H1 (cell line): ENCODE data around the gene FAM8A1. TPM values are rescaled to one million over a fixed set of nuclear protein-coding genes. Genes with fewer than 3 reads are reported as not detected.

Experiments
- CTCF ChIA-PET: fragments of 300-600 bp; sonication (Branson Sonifier 250); formaldehyde crosslinking; loops from one replicate; lab custom pipeline; 2021; ENCODE audit not compliant: partially characterized antibody; lab: Charles Lee
- POLR2A ChIA-PET: fragments of 300-600 bp; sonication (Branson Sonifier 250); formaldehyde crosslinking; loops from one replicate; lab custom pipeline; 2021; ENCODE audit warnings: inconsistent platforms; ENCODE audit not compliant: partially characterized antibody; lab: Charles Lee
- DNase-seq, 2 experiments: peaks; one replicate each; pipeline versions ENCODE4 v3.0.0 to v3.0.0-alpha.2; 2010 to 2022; ENCODE audit warnings: low spot score in 2 of 2, low read depth in 1 of 2, mixed read lengths in 1 of 2
- FAIRE-seq: peaks from 2 replicates; lab custom pipeline; 2011; peaks lifted over from hg19 to GRCh38; lab: Jason Lieb, UNC
- H2AFZ ChIP-seq: 2 replicates; pipeline ENCODE4 v1.8.1; 2012; ENCODE audit warnings: low read length, inconsistent platforms
- H2AK5ac ChIP-seq: 2 replicates; pipeline ENCODE4 v1.6.1; 2013; ENCODE audit warnings: low read depth, low read length
- H2BK120ac ChIP-seq: replicated peaks from 2 replicates; pipeline ENCODE3; 2013; ENCODE audit warnings: low read depth, low read length, inconsistent platforms
- H2BK12ac ChIP-seq: 2 replicates; pipeline ENCODE4 v1.6.1; 2013; ENCODE audit warnings: low read depth, low read length
- H2BK15ac ChIP-seq: 2 replicates; pipeline ENCODE4 v1.6.1; 2013; ENCODE audit warnings: low read length
- H2BK20ac ChIP-seq: 2 replicates; pipeline ENCODE4 v1.6.1; 2013; ENCODE audit warnings: low read length
- H2BK5ac ChIP-seq: 2 replicates; pipeline ENCODE4 v1.6.1; 2013; ENCODE audit warnings: low read depth, low read length
- H3K14ac ChIP-seq: 2 replicates; pipeline ENCODE4 v1.6.1; 2013; ENCODE audit warnings: inconsistent platforms; ENCODE audit not compliant: insufficient read length
- H3K18ac ChIP-seq: 2 replicates; pipeline ENCODE4 v1.6.1; 2013; ENCODE audit warnings: low read length; ENCODE audit errors: extremely low read depth
- H3K23ac ChIP-seq: 2 replicates; pipeline ENCODE4 v1.6.1; 2013; ENCODE audit warnings: inconsistent platforms; ENCODE audit not compliant: insufficient read length
- H3K23me2 ChIP-seq: 2 replicates; pipeline ENCODE4 v1.6.1; 2013; ENCODE audit warnings: low read depth, low read length
- H3K27ac ChIP-seq: 2 replicates; pipeline ENCODE4 v1.6.1; 2011; ENCODE audit warnings: low read depth, low read length, inconsistent platforms
- H3K27me3 ChIP-seq, 4 experiments: replicated peaks in 1 of 4; 1 replicate in 1 of 4; 2 replicates in 3 of 4; pipeline versions ENCODE4 v1.6.1 to v1.8.1; 2011 to 2013; ENCODE audit warnings: low read length in 3 of 4, mild to moderate bottlenecking in 3 of 4, inconsistent platforms in 2 of 4, mixed read lengths in 2 of 4, moderate library complexity in 1 of 4; ENCODE audit not compliant: control insufficient read depth in 3 of 4, insufficient read depth in 3 of 4; ENCODE audit errors: extremely low read depth in 1 of 4
- H3K36me3 ChIP-seq, 4 experiments: 2 replicates each; pipeline versions ENCODE4 v1.6.1 to v1.8.1; 2011 to 2013; ENCODE audit warnings: mild to moderate bottlenecking in 4 of 4, low read length in 3 of 4, moderate library complexity in 2 of 4, control low read depth in 1 of 4, inconsistent platforms in 1 of 4; ENCODE audit not compliant: insufficient read depth in 4 of 4, control insufficient read depth in 2 of 4
- H3K4ac ChIP-seq: replicated peaks from 2 replicates; pipeline ENCODE3; 2013; ENCODE audit warnings: low read length, low read depth, mixed read lengths, inconsistent platforms; ENCODE audit not compliant: insufficient read length
- H3K4me1 ChIP-seq, 4 experiments: replicated peaks in 1 of 4; 1 replicate in 1 of 4; 2 replicates in 3 of 4; pipeline versions ENCODE4 v1.6.1 to v1.8.1; 2011 to 2013; ENCODE audit warnings: low read length in 3 of 4, inconsistent platforms in 2 of 4, mixed read lengths in 1 of 4; ENCODE audit not compliant: insufficient read depth in 4 of 4, control insufficient read depth in 3 of 4
- H3K4me2 ChIP-seq, 2 experiments: 2 replicates each; pipeline versions ENCODE4 v1.6.1 to v1.8.1; 2011 to 2013; ENCODE audit warnings: low read depth in 2 of 2, low read length in 2 of 2, control low read depth in 1 of 2, inconsistent platforms in 1 of 2, mild to moderate bottlenecking in 1 of 2; ENCODE audit not compliant: insufficient read depth in 1 of 2
- H3K4me3 ChIP-seq, 4 experiments: fragments of 200-600, 300-600 bp in 1 of 4; sonication (generic), shearing (Covaris generic), sonication (Bioruptor Twin) in 1 of 4; 2 replicates each; pipeline versions ENCODE4 v1.5.1 to v1.8.1; 2011 to 2016; ENCODE audit warnings: low read length in 4 of 4, low read depth in 3 of 4, control low read depth in 2 of 4, inconsistent platforms in 2 of 4, mild to moderate bottlenecking in 2 of 4, mixed read lengths in 1 of 4, moderate library complexity in 1 of 4; ENCODE audit not compliant: insufficient read depth in 2 of 4; ENCODE audit errors: extremely low read depth in 1 of 4
- H3K56ac ChIP-seq: replicated peaks from 2 replicates; pipeline ENCODE3; 2013; ENCODE audit warnings: low read depth, mild to moderate bottlenecking, mixed read lengths, low read length, inconsistent platforms; ENCODE audit not compliant: insufficient read length
- H3K79me1 ChIP-seq: 2 replicates; pipeline ENCODE4 v1.6.1; 2013; ENCODE audit warnings: low read depth, low read length, control low read depth
- H3K79me2 ChIP-seq, 2 experiments: 2 replicates each; pipeline versions ENCODE4 v1.6.1 to v1.8.1; 2012 to 2013; ENCODE audit warnings: low read length in 2 of 2, mild to moderate bottlenecking in 2 of 2, inconsistent platforms in 1 of 2; ENCODE audit not compliant: insufficient read depth in 2 of 2, control insufficient read depth in 1 of 2
- H3K9ac ChIP-seq, 4 experiments: replicated peaks in 1 of 4; 1 replicate in 1 of 4; 2 replicates in 3 of 4; pipeline versions ENCODE4 v1.6.1 to v1.8.1; 2011 to 2013; ENCODE audit warnings: low read depth in 3 of 4, low read length in 3 of 4, control low read depth in 2 of 4, mild to moderate bottlenecking in 2 of 4, moderate library complexity in 2 of 4, inconsistent platforms in 1 of 4; ENCODE audit errors: extremely low read depth in 1 of 4
- H3K9me3 ChIP-seq, 2 experiments: 2 replicates each; pipeline versions ENCODE4 v1.6.1 to v1.8.1; 2012 to 2013; ENCODE audit warnings: mild to moderate bottlenecking in 2 of 2, moderate library complexity in 2 of 2, control low read depth in 1 of 2, inconsistent platforms in 1 of 2, low read depth in 1 of 2, low read length in 1 of 2, mixed read lengths in 1 of 2; ENCODE audit not compliant: insufficient read depth in 2 of 2
- H4K20me1 ChIP-seq, 2 experiments: replicated peaks in 1 of 2; 2 replicates each; pipeline versions ENCODE3 to v1.8.1; 2011 to 2013; ENCODE audit warnings: inconsistent platforms in 2 of 2, low read length in 2 of 2, mild to moderate bottlenecking in 1 of 2; ENCODE audit not compliant: insufficient read depth in 2 of 2, control insufficient read depth in 1 of 2
- H4K5ac ChIP-seq: 2 replicates; pipeline ENCODE4 v1.6.1; 2013; ENCODE audit warnings: low read length, low read depth, mixed read lengths, inconsistent platforms; ENCODE audit not compliant: insufficient read length
- H4K8ac ChIP-seq: 2 replicates; pipeline ENCODE4 v1.8.0; 2013; ENCODE audit warnings: mild to moderate bottlenecking, moderate library complexity, low read length, inconsistent platforms; ENCODE audit not compliant: insufficient read depth; ENCODE audit errors: extremely low read depth
- H4K91ac ChIP-seq: replicated peaks from 2 replicates; pipeline ENCODE3; 2013; ENCODE audit warnings: low read length, mixed read lengths, inconsistent platforms; ENCODE audit not compliant: insufficient read length
- FOSL1 ChIP-seq: IDR thresholded peaks from 2 replicates; pipeline ENCODE4 v1.6.1; 2011; ENCODE audit warnings: mild to moderate bottlenecking, low read depth, low read length, moderate library complexity; ENCODE audit not compliant: insufficient read depth
- JUND ChIP-seq: IDR thresholded peaks from 2 replicates; pipeline ENCODE4 v1.6.1; 2011; ENCODE audit warnings: mild to moderate bottlenecking, improper control_type of control experiment, low read length
- POLR2AphosphoS5 ChIP-seq: IDR thresholded peaks from 2 replicates; pipeline ENCODE4 v1.6.1; 2011; ENCODE audit warnings: low read depth, low read length
- RNF2 ChIP-seq: fragments of 200-900, 300-1000 bp; sonication (generic); IDR thresholded peaks from 2 replicates; pipeline ENCODE4 v1.7.1; 2016; ENCODE audit warnings: borderline replicate concordance, low read depth, mild to moderate bottlenecking, antibody characterized with exemption, low read length; ENCODE audit not compliant: poor library complexity, severe bottlenecking; ENCODE audit errors: missing control alignments
- SIRT6 ChIP-seq: IDR thresholded peaks from one replicate; pipeline ENCODE4 v1.7.1; 2012; ENCODE audit warnings: low read length, inconsistent platforms
- SIX5 ChIP-seq: IDR thresholded peaks from 2 replicates; pipeline ENCODE4 v1.6.1; 2011; ENCODE audit warnings: mild to moderate bottlenecking, low read depth, low read length
- SP2 ChIP-seq: IDR thresholded peaks from 2 replicates; pipeline ENCODE4 v1.6.1; 2012; ENCODE audit warnings: mild to moderate bottlenecking, low read length, inconsistent platforms
- YY1 ChIP-seq: IDR thresholded peaks from 2 replicates; pipeline ENCODE4 v1.6.1; 2011; ENCODE audit warnings: low read depth, mild to moderate bottlenecking, low read length
- ZNF274 ChIP-seq: IDR thresholded peaks from 2 replicates; pipeline ENCODE4 v1.7.0; 2012; ENCODE audit warnings: low read length, borderline replicate concordance; ENCODE audit errors: extremely low read depth
- WGBS, 2 experiments: shearing (Covaris generic) in 1 of 2; methylation state at CpG; one replicate each; pipeline versions ENCODE4 v1.1.6 to v1.1.7; 2013 to 2015; ENCODE audit warnings: low lambda C conversion rate in 2 of 2, mixed read lengths in 2 of 2, inconsistent platforms in 1 of 2, low coverage in 1 of 2, missing lambda C conversion rate in 1 of 2; ENCODE audit not compliant: insufficient replicate concordance in 2 of 2, insufficient coverage in 1 of 2, insufficient read length in 1 of 2; ENCODE audit errors: extremely low coverage in 1 of 2, missing lambda C conversion rate in 1 of 2; 5-methylcytosine and 5-hydroxymethylcytosine counted together
- polyA plus RNA-seq, 7 experiments: library from polyadenylated mRNA; depleted of rRNA in 3 of 7; stranded (reverse) in 5 of 7; unstranded in 2 of 7; fragments of >200 nt in 5 of 7; fragments of 200-250 nt in 2 of 7; gene quantifications; 1 replicate in 5 of 7; 2 replicates in 1 of 7; 4 replicates in 1 of 7; pipeline versions ENCODE4 v1.2.1 to v1.2.3, GENCODE V29; 2011 to 2013; ENCODE audit warnings: missing spikeins in 2 of 7, mixed read lengths in 2 of 7
- total RNA-seq: library from RNA; stranded (reverse); fragmentation: NEBNext Ultra II Directional; extraction: Animal tissue kit (Norgen Biotek cat#: 25700); gene quantifications from 2 replicates; pipeline ENCODE4 v1.2.1, GENCODE V29; 2021

FAM8A1 gene
- total and polyA plus RNA-seq, 2 of the 8 experiments (the other 6 are each of a cell fraction or from before 2014, with no cell fraction given): 3.4 to 9.2 TPM

GRCh38 chr6:17606606-17607005 lies 6.5 kb downstream of the FAM8A1 start:
- H3K23me2 ChIP-seq: no peaks in the 10 kb centered on the region
- H3K18ac ChIP-seq: no peak overlapping the region
- H3K23ac ChIP-seq: no peak overlapping the region
- 0 out of 7 replicates have a peak, but pooled peaks cover 0 to 4% (median under 1%) of the 10 kb centered on the region in 4 experiments for H3K4me1 ChIP-seq
- H3K4me3 ChIP-seq: no peak overlapping the region
- no peak overlapping the region for H3K27ac ChIP-seq
- 95% methylated on average over 4 of the region's 4 CpGs; no CpG with 5 or more reads in 1 of the 2 experiments for WGBS, 2 experiments
- H4K8ac ChIP-seq: no peak overlapping the region
- no peak overlapping the region for H4K91ac ChIP-seq
- POLR2A ChIA-PET: no interaction called here
- H3K4ac ChIP-seq: no peak overlapping the region
- no peaks in the 10 kb centered on the region for H3K79me1 ChIP-seq
- TF ChIP-seq RNF2 (no peak), ZNF274 (no peak), FOSL1 (no peak), SP2 (no peak), YY1 (no peak), JUND (no peak), SIRT6 (no peak), POLR2AphosphoS5 (no peak), SIX5 (no peak)
- no peaks in the 10 kb centered on the region for H3K79me2 ChIP-seq
- no peak overlapping the region for H2BK20ac ChIP-seq
- no peak overlapping the region for H2BK12ac ChIP-seq
- no peak overlapping the region for H4K5ac ChIP-seq
- peaks cover 0 to 9% (median 0%) of the 10 kb centered on the region in 4 experiments; a peak in 2 of 8 replicates for H3K36me3 ChIP-seq
- no peak overlapping the region for H2AFZ ChIP-seq
- H2BK5ac ChIP-seq: no peak overlapping the region
- H3K14ac ChIP-seq: no peak overlapping the region
- no peaks in the 10 kb centered on the region for H4K20me1 ChIP-seq
- no peak overlapping the region for H2BK120ac ChIP-seq
- H3K4me2 ChIP-seq: no peak overlapping the region
- no peaks in the 10 kb centered on the region for H3K27me3 ChIP-seq
- DNase-seq (no peak), FAIRE-seq (no peak)
- CTCF ChIA-PET: interaction anchor here (1.0 kb wide), 1 partner anchor 450 kb away, joined by 3 read pairs; no protein-coding TSS in a partner anchor
- H3K9ac ChIP-seq: no peak overlapping the region
- H3K56ac ChIP-seq: no peak overlapping the region
- H2BK15ac ChIP-seq: no peak overlapping the region
- no peaks in the 10 kb centered on the region for H3K9me3 ChIP-seq
- H2AK5ac ChIP-seq: no peak overlapping the region
